ENCODE data around the gene SLC1A1. TPM values are rescaled to one million over a fixed set of nuclear protein-coding genes. Genes with fewer than 3 reads are reported as not detected.

Gene SLC1A1
- total and polyA plus RNA-seq, 4 donors: 0.33 to 86.0 (median 33.2) TPM

- Histone ChIP-seq H3K36me3 (ENCODE audit: control insufficient read depth in 4 of 4, insufficient read depth in 3 of 4, low read depth in 1 of 4, low read length in 3 of 4) (peaks cover 0 to 6% (median 0%) of the 10 kb centered on the region in 4 donors), H3K27ac (ENCODE audit: low read depth in 1 of 2, low read length in 2 of 2) (no peak overlapping the region), H3K27me3 (ENCODE audit: control insufficient read depth in 4 of 4, insufficient read depth in 4 of 4, low read length in 3 of 4) (no peaks in the 10 kb centered on the region), H3K4me1 (ENCODE audit: control insufficient read depth in 4 of 4, insufficient read depth in 4 of 4, low read length in 3 of 4) (peaks cover 5 to 34% (median 14%) of the 10 kb centered on the region in 4 donors), H3K9me3 (ENCODE audit: control insufficient read depth in 4 of 4, low read length in 3 of 4) (no peaks in the 10 kb centered on the region), H3K9ac (ENCODE audit: low read depth in 1 of 2, low read length in 2 of 2) (no peak overlapping the region), H3K4me3 (ENCODE audit: low read depth in 1 of 3, low read length in 3 of 3) (no peak overlapping the region)
- TF ChIP-seq GABPA (IDR thresholded peaks at IDR 0.05 in 1 of 2, conservative IDR thresholded peaks at IDR 0.05 in 1 of 2) (no peak), HNF4A (conservative IDR thresholded peaks at IDR 0.05) (peak in 1 of 2 donors; percentile 35)
- DNase-seq (ENCODE audit: low spot score): no peak
- 92% methylated on average over 4 of the region's 4 CpGs for WGBS
Measured at GRCh38 chr9:4495537-4495936, 5.3 kb downstream of the SLC1A1 start.

GRCh38 chr9:4496497-4496896 lies 6.2 kb downstream of the SLC1A1 start:
- DNase-seq (ENCODE audit: low spot score): no peak
- H3K4me3 ChIP-seq (ENCODE audit: low read depth in 1 of 3, low read length in 3 of 3): no peak overlapping the region
- WGBS: 94% methylated on average over 2 of the region's 2 CpGs
- no peak overlapping the region for H3K27ac ChIP-seq (ENCODE audit: low read depth in 1 of 2, low read length in 2 of 2)
- H3K4me1 ChIP-seq (ENCODE audit: control insufficient read depth in 4 of 4, insufficient read depth in 4 of 4, low read length in 3 of 4): peaks cover 5 to 42% (median 20%) of the 10 kb centered on the region in 4 donors
- no peak for TF ChIP-seq EGR1 (IDR thresholded peaks at IDR 0.05; ENCODE audit: low read depth in 2 of 2)
- TF ChIP-seq FOXA1 (IDR thresholded peaks at IDR 0.05): no peak
- TF ChIP-seq NR2F2 (IDR thresholded peaks at IDR 0.05): no peak
- no peak for TF ChIP-seq RAD21 (IDR thresholded peaks at IDR 0.05)
- TF ChIP-seq REST (IDR thresholded peaks at IDR 0.05): no peak
- no peak for TF ChIP-seq HNF4A (conservative IDR thresholded peaks at IDR 0.05)
- TF ChIP-seq GABPA (IDR thresholded peaks at IDR 0.05 in 1 of 2, conservative IDR thresholded peaks at IDR 0.05 in 1 of 2): no peak
- TF ChIP-seq TAF1 (conservative IDR thresholded peaks at IDR 0.05): no peak
- TF ChIP-seq CTCF (IDR thresholded peaks at IDR 0.05; ENCODE audit: low read depth, low read length, missing input control): no peak
- TF ChIP-seq FOXA2 (IDR thresholded peaks at IDR 0.05): no peak
- TF ChIP-seq JUND (IDR thresholded peaks at IDR 0.05): no peak
- H3K9ac ChIP-seq (ENCODE audit: low read depth in 1 of 2, low read length in 2 of 2): no peak overlapping the region
- peaks cover 0 to 10% (median 0%) of the 10 kb centered on the region in 4 donors for H3K36me3 ChIP-seq (ENCODE audit: control insufficient read depth in 4 of 4, insufficient read depth in 3 of 4, low read depth in 1 of 4, low read length in 3 of 4)
- no peaks in the 10 kb centered on the region for H3K9me3 ChIP-seq (ENCODE audit: control insufficient read depth in 4 of 4, low read length in 3 of 4)
- no peaks in the 10 kb centered on the region for H3K27me3 ChIP-seq (ENCODE audit: control insufficient read depth in 4 of 4, insufficient read depth in 4 of 4, low read length in 3 of 4)

GRCh38 chr9:4497395-4497794 lies 7.1 kb downstream of the SLC1A1 start:
- Histone ChIP-seq H3K27me3 (ENCODE audit: control insufficient read depth in 4 of 4, insufficient read depth in 4 of 4, low read length in 3 of 4) (no peaks in the 10 kb centered on the region), H3K4me3 (ENCODE audit: low read depth in 1 of 3, low read length in 3 of 3) (no peak overlapping the region), H3K27ac (ENCODE audit: low read depth in 1 of 2, low read length in 2 of 2) (no peak overlapping the region), H3K9ac (ENCODE audit: low read depth in 1 of 2, low read length in 2 of 2) (peak overlapping the region in 1 of 2 donors; percentile 28), H3K9me3 (ENCODE audit: control insufficient read depth in 4 of 4, low read length in 3 of 4) (no peaks in the 10 kb centered on the region), H3K4me1 (ENCODE audit: control insufficient read depth in 4 of 4, insufficient read depth in 4 of 4, low read length in 3 of 4) (peaks cover 8 to 41% (median 27%) of the 10 kb centered on the region in 4 donors), H3K36me3 (ENCODE audit: control insufficient read depth in 4 of 4, insufficient read depth in 3 of 4, low read depth in 1 of 4, low read length in 3 of 4) (peaks cover 0 to 10% (median under 1%) of the 10 kb centered on the region in 4 donors)
- DNase-seq (ENCODE audit: low spot score): no peak
- WGBS: 0% methylated on average over 1 of the region's 1 CpG
- no peak for TF ChIP-seq FOXA1 (IDR thresholded peaks at IDR 0.05)
- TF ChIP-seq FOXA2 (IDR thresholded peaks at IDR 0.05): no peak
